Body of pancreas (tissue), 4 donors: ENCODE measurements around the gene C5orf15.

Source experiments
- POLR2A ChIP-seq, 3 donors: fragments of 450-650 bp; IDR thresholded peaks; one replicate each; pipeline ENCODE4 v1.6.1; 2016; ENCODE audit warnings: antibody characterized with exemption in 3 of 3, mild to moderate bottlenecking in 2 of 3
- TF ChIP-seq, protein P1 (sequence below), 7 experiments: fragments of 450-650 bp in 4 of 7; fragments of 200-600 bp in 3 of 7; sonication (generic) in 3 of 7; IDR thresholded peaks; one replicate each; pipeline ENCODE4 v1.5.1; 2016 to 2019; ENCODE audit warnings: antibody characterized with exemption in 7 of 7

DNA sequence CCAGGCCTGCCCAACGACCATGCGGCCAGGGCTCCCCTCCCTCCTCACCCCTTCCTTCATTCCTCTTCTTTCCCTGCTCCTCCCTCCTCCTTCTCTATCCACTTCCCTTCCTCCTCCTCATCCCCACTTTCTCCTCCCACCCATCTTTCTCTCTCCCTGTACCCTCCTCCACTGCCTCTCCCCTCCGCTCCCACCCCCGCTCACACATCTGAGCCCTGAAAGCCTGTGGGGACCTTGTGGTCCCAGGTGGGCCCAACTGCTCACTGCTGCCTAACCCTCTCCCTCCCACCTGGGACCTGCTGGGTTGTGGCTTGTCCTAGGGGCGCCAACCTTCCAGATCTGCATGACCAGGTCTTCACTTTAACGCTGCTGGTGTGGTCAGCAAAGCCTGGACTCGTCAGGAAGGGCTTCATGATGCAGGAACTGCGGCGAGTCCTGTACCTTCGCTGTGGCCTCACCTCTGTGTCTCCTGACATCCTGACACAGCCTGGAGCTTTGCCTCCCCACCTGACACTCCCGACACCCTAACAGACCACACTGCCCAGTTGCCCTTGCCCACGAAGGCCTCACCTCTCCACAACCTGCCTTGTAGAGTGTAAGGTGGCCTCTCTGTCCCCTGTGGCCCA, 34.6 kb downstream of the C5orf15 start:
- no peak for TF ChIP-seq POLR2A (IDR thresholded peaks at IDR 0.05)
- TF ChIP-seq, protein P1, sequence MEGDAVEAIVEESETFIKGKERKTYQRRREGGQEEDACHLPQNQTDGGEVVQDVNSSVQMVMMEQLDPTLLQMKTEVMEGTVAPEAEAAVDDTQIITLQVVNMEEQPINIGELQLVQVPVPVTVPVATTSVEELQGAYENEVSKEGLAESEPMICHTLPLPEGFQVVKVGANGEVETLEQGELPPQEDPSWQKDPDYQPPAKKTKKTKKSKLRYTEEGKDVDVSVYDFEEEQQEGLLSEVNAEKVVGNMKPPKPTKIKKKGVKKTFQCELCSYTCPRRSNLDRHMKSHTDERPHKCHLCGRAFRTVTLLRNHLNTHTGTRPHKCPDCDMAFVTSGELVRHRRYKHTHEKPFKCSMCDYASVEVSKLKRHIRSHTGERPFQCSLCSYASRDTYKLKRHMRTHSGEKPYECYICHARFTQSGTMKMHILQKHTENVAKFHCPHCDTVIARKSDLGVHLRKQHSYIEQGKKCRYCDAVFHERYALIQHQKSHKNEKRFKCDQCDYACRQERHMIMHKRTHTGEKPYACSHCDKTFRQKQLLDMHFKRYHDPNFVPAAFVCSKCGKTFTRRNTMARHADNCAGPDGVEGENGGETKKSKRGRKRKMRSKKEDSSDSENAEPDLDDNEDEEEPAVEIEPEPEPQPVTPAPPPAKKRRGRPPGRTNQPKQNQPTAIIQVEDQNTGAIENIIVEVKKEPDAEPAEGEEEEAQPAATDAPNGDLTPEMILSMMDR (IDR thresholded peaks at IDR 0.05) = no peak
